HepG2 (cell line): ENCODE data around the gene NOA1. TPM values are rescaled to one million over a fixed set of nuclear protein-coding genes. Genes with fewer than 3 reads are reported as not detected.

Experiments used
- AKAP8 ChIP-seq: sonication (generic); formaldehyde crosslinking; IDR thresholded peaks from 2 replicates; pipeline ENCODE4 v1.5.1; 2020; ENCODE audit warnings: mild to moderate bottlenecking, missing genetic modification reagents
- CENPT ChIP-seq: sonication (generic); formaldehyde crosslinking; IDR thresholded peaks from 2 replicates; pipeline ENCODE4 v1.8.0; 2022; ENCODE audit warnings: low read depth, mild to moderate bottlenecking, moderate library complexity, missing genetic modification reagents
- ELF3 ChIP-seq: IDR thresholded peaks from 2 replicates; pipeline ENCODE4 v1.6.1; 2016; ENCODE audit warnings: missing genetic modification reagents, missing compliant biosample characterization
- HDAC2 ChIP-seq: sonication (generic); formaldehyde crosslinking; IDR thresholded peaks from 2 replicates; pipeline ENCODE4 v1.4.0; 2020; ENCODE audit warnings: missing genetic modification reagents
- KDM1A ChIP-seq: IDR thresholded peaks from 2 replicates; pipeline ENCODE4 v1.6.1; 2016; ENCODE audit warnings: missing compliant biosample characterization
- MED8 ChIP-seq: sonication (generic); formaldehyde crosslinking; IDR thresholded peaks from 2 replicates; pipeline ENCODE4 v1.8.1; 2023; ENCODE audit warnings: mild to moderate bottlenecking, missing genetic modification reagents; ENCODE audit not compliant: insufficient replicate concordance
- MXI1 ChIP-seq: IDR thresholded peaks from 3 replicates; pipeline ENCODE4 v1.6.1; 2012; ENCODE audit warnings: low read depth, low read length, inconsistent platforms, borderline replicate concordance
- NBN ChIP-seq: fragments of 450-650 bp; conservative IDR thresholded peaks from 2 replicates; pipeline ENCODE4 v1.6.1; 2017
- NR3C1 ChIP-seq: sonication (generic); formaldehyde crosslinking; IDR thresholded peaks from 2 replicates; pipeline ENCODE4 v1.4.0; 2020; ENCODE audit warnings: missing genetic modification reagents
- RBFOX2 ChIP-seq: fragments of 200-400 bp; formaldehyde crosslinking; IDR thresholded peaks from 2 replicates; pipeline ENCODE4 v1.6.1; 2017; ENCODE audit warnings: low read depth, mild to moderate bottlenecking, low read length
- REPIN1 ChIP-seq: sonication (generic); formaldehyde crosslinking; IDR thresholded peaks from 2 replicates; pipeline ENCODE4 v1.8.0; 2022; ENCODE audit warnings: missing genetic modification reagents, low read depth, mild to moderate bottlenecking, borderline replicate concordance
- SAFB2 ChIP-seq: sonication (generic); formaldehyde crosslinking; IDR thresholded peaks from 2 replicates; pipeline ENCODE4 v1.5.1; 2020; ENCODE audit warnings: missing genetic modification reagents, low read depth, mild to moderate bottlenecking, borderline replicate concordance
- SMC3 ChIP-seq: IDR thresholded peaks from 2 replicates; pipeline ENCODE4 v1.6.1; 2011; ENCODE audit warnings: low read length, improper control_type of control experiment
- SP140L ChIP-seq: sonication (generic); formaldehyde crosslinking; IDR thresholded peaks from 2 replicates; pipeline ENCODE4 v1.4.0; 2020; ENCODE audit warnings: missing genetic modification reagents, borderline replicate concordance
- SRF ChIP-seq: IDR thresholded peaks from 2 replicates; pipeline ENCODE4 v1.6.1; 2011; ENCODE audit warnings: mild to moderate bottlenecking, low read depth, low read length, moderate library complexity
- THYN1 ChIP-seq: sonication (generic); formaldehyde crosslinking; IDR thresholded peaks from 2 replicates; pipeline ENCODE4 v1.8.1; 2023; ENCODE audit warnings: low read depth, mild to moderate bottlenecking, moderate library complexity, missing genetic modification reagents, borderline replicate concordance
- ZFP62 ChIP-seq: sonication (generic); formaldehyde crosslinking; IDR thresholded peaks from 2 replicates; pipeline ENCODE4 v1.4.0; 2020; ENCODE audit warnings: missing genetic modification reagents
- ZNF225 ChIP-seq: sonication (generic); formaldehyde crosslinking; IDR thresholded peaks from 2 replicates; pipeline ENCODE4 v1.4.0; 2020; ENCODE audit warnings: mild to moderate bottlenecking, missing genetic modification reagents
- ZNF468 ChIP-seq: sonication (generic); formaldehyde crosslinking; IDR thresholded peaks from 2 replicates; pipeline ENCODE4 v1.8.0; 2022; ENCODE audit warnings: mild to moderate bottlenecking, moderate library complexity, missing genetic modification reagents
- polyA plus RNA-seq, 8 experiments: library from polyadenylated mRNA; depleted of rRNA in 3 of 8; stranded (reverse) in 7 of 8; unstranded in 1 of 8; fragments of >200 nt; fragmentation: Illumina TruSeq in 4 of 8; extraction: Trizol in 4 of 8; gene quantifications; 2 replicates each; pipeline versions ENCODE4 v1.2.1 to v1.2.3, GENCODE V29; 2011 to 2016; ENCODE audit warnings: low read depth in 4 of 8, missing spikeins in 1 of 8, mixed read lengths in 1 of 8; ENCODE audit not compliant: insufficient read depth in 1 of 8
- total RNA-seq, 5 experiments: library from RNA; depleted of rRNA; stranded (reverse); fragments of >200 nt; fragmentation: Illumina TruSeq; extraction: Trizol; gene quantifications; 2 replicates each; pipeline ENCODE4 v1.2.3, GENCODE V29; 2016; ENCODE audit warnings: low read depth in 1 of 5
- TF ChIP-seq, protein P1 (sequence below): sonication (generic); formaldehyde crosslinking; IDR thresholded peaks from 2 replicates; pipeline ENCODE4 v1.4.0; 2020; ENCODE audit warnings: missing genetic modification reagents, borderline replicate concordance
- TF ChIP-seq, protein P2 (sequence below): sonication (generic); formaldehyde crosslinking; IDR thresholded peaks from 2 replicates; pipeline ENCODE4 v1.9.0; 2022; ENCODE audit warnings: low read depth, missing genetic modification reagents
- TF ChIP-seq, protein P3 (sequence below): sonication (generic); formaldehyde crosslinking; IDR thresholded peaks from 2 replicates; pipeline ENCODE4 v1.5.0; 2020; ENCODE audit warnings: missing genetic modification reagents

NOA1 gene
- total and polyA plus RNA-seq, 2 of the 13 experiments (the other 11 are each of a cell fraction or from before 2014, with no cell fraction given): 17.3 to 19.0 TPM

DNA sequence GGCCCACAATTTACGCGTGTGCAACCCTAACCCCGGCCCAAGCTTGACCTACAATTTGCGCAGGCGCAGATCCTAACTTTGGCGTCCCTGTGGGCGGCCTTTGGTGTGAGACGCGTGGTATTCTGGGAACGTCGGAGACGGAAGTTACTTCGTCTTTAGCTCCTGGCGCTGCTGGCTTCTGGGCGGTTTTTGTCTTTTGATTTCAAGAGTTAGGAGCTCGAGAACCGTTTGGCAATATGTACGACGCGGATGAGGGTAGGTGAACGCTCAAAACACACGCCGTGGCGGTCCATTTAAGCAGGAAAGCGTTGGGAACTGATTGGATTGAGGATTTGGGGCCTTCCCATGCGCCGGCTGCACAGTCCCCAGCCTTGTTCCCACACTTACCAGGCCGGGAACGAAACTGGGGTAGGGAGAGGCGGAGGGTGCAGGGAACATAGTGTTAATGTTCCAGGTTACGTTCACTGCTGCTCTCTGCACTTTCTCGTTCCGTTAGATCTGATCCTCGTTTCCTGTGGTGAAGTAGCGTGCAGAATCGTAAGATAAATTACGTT lies 1.4 kb upstream of the NOA1 start, which contains the start of gene POLR2B (continued):
- TF ChIP-seq, protein P1, sequence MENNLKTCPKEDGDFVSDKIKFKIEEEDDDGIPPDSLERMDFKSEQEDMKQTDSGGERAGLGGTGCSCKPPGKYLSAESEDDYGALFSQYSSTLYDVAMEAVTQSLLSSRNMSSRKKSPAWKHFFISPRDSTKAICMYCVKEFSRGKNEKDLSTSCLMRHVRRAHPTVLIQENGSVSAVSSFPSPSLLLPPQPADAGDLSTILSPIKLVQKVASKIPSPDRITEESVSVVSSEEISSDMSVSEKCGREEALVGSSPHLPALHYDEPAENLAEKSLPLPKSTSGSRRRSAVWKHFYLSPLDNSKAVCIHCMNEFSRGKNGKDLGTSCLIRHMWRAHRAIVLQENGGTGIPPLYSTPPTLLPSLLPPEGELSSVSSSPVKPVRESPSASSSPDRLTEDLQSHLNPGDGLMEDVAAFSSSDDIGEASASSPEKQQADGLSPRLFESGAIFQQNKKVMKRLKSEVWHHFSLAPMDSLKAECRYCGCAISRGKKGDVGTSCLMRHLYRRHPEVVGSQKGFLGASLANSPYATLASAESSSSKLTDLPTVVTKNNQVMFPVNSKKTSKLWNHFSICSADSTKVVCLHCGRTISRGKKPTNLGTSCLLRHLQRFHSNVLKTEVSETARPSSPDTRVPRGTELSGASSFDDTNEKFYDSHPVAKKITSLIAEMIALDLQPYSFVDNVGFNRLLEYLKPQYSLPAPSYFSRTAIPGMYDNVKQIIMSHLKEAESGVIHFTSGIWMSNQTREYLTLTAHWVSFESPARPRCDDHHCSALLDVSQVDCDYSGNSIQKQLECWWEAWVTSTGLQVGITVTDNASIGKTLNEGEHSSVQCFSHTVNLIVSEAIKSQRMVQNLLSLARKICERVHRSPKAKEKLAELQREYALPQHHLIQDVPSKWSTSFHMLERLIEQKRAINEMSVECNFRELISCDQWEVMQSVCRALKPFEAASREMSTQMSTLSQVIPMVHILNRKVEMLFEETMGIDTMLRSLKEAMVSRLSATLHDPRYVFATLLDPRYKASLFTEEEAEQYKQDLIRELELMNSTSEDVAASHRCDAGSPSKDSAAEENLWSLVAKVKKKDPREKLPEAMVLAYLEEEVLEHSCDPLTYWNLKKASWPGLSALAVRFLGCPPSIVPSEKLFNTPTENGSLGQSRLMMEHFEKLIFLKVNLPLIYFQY (CRISPR knock-in tag): 0 out of 2 replicates have a peak, but pooled peaks have one; percentile 46
- no peak for TF ChIP-seq NR3C1
- TF ChIP-seq MED8 (CRISPR knock-in tag): no peak
- TF ChIP-seq NBN: no peak
- TF ChIP-seq HDAC2 (CRISPR knock-in tag): no peak
- TF ChIP-seq SP140L (CRISPR knock-in tag): peak; percentile 69; the same call in 1 of the 2 replicates
- no peak for TF ChIP-seq KDM1A (CRISPR knock-in tag)
- no peak for TF ChIP-seq SMC3
- no peak for TF ChIP-seq SRF
- TF ChIP-seq ELF3 (CRISPR knock-in tag): peak; percentile 82
- TF ChIP-seq ZNF225: peak; percentile 41; the same call in 1 of the 2 replicates
- no peak for TF ChIP-seq ZFP62
- 0 out of 2 replicates have a peak, but pooled peaks have one; percentile 40 for TF ChIP-seq CENPT
- TF ChIP-seq, protein P2, sequence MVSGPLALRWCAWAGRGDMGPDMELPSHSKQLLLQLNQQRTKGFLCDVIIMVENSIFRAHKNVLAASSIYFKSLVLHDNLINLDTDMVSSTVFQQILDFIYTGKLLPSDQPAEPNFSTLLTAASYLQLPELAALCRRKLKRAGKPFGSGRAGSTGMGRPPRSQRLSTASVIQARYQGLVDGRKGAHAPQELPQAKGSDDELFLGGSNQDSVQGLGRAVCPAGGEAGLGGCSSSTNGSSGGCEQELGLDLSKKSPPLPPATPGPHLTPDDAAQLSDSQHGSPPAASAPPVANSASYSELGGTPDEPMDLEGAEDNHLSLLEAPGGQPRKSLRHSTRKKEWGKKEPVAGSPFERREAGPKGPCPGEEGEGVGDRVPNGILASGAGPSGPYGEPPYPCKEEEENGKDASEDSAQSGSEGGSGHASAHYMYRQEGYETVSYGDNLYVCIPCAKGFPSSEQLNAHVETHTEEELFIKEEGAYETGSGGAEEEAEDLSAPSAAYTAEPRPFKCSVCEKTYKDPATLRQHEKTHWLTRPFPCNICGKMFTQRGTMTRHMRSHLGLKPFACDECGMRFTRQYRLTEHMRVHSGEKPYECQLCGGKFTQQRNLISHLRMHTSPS (CRISPR knock-in tag): no peak
- 0 out of 2 replicates have a peak, but pooled peaks have one; percentile 10 for TF ChIP-seq REPIN1 (CRISPR knock-in tag)
- TF ChIP-seq AKAP8 (CRISPR knock-in tag): no peak
- no peak for TF ChIP-seq THYN1 (CRISPR knock-in tag)
- no peak for TF ChIP-seq SAFB2
- TF ChIP-seq RBFOX2: peak; percentile 72
- TF ChIP-seq, protein P3, sequence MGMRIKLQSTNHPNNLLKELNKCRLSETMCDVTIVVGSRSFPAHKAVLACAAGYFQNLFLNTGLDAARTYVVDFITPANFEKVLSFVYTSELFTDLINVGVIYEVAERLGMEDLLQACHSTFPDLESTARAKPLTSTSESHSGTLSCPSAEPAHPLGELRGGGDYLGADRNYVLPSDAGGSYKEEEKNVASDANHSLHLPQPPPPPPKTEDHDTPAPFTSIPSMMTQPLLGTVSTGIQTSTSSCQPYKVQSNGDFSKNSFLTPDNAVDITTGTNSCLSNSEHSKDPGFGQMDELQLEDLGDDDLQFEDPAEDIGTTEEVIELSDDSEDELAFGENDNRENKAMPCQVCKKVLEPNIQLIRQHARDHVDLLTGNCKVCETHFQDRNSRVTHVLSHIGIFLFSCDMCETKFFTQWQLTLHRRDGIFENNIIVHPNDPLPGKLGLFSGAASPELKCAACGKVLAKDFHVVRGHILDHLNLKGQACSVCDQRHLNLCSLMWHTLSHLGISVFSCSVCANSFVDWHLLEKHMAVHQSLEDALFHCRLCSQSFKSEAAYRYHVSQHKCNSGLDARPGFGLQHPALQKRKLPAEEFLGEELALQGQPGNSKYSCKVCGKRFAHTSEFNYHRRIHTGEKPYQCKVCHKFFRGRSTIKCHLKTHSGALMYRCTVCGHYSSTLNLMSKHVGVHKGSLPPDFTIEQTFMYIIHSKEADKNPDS (CRISPR knock-in tag): no peak
- peak; percentile 91; the same call in 2 of the 3 replicates for TF ChIP-seq MXI1
- TF ChIP-seq ZNF468 (CRISPR knock-in tag): no peak
